H9 (cell line): Measurements from ENCODE around the gene COA5. TPM values are rescaled to one million over a fixed set of nuclear protein-coding genes. Genes with fewer than 3 reads are reported as not detected.

ENCODE experiments used
- DNase-seq: peaks from one replicate; pipeline ENCODE4 v3.0.0-alpha.2; 2017
- H2AFZ ChIP-seq: one replicate; pipeline ENCODE4 v1.6.1; 2013; ENCODE audit warnings: mild to moderate bottlenecking, low read length, control low read depth, moderate library complexity
- H2AK5ac ChIP-seq: 2 replicates; pipeline ENCODE4 v1.6.1; 2013; ENCODE audit warnings: low read length, control low read depth, mixed read lengths; ENCODE audit not compliant: insufficient read length
- H2BK120ac ChIP-seq: one replicate; pipeline ENCODE4 v1.6.1; 2013; ENCODE audit warnings: low read depth, mild to moderate bottlenecking, low read length, control low read depth, inconsistent platforms; ENCODE audit not compliant: poor library complexity, severe bottlenecking
- H2BK12ac ChIP-seq: 2 replicates; pipeline ENCODE4 v1.6.1; 2013; ENCODE audit warnings: low read length, control low read depth, mixed read lengths, low read depth; ENCODE audit not compliant: insufficient read length
- H2BK15ac ChIP-seq: 2 replicates; pipeline ENCODE4 v1.6.1; 2013; ENCODE audit warnings: low read depth, low read length, control low read depth
- H2BK20ac ChIP-seq: one replicate; pipeline ENCODE4 v1.6.1; 2013; ENCODE audit warnings: low read depth, mild to moderate bottlenecking, low read length, control low read depth, inconsistent platforms; ENCODE audit not compliant: poor library complexity, severe bottlenecking
- H2BK5ac ChIP-seq: 2 replicates; pipeline ENCODE4 v1.6.1; 2013; ENCODE audit warnings: low read length, control low read depth, mixed read lengths; ENCODE audit not compliant: insufficient read length
- H3K14ac ChIP-seq: 2 replicates; pipeline ENCODE4 v1.6.1; 2013; ENCODE audit warnings: low read length, control low read depth; ENCODE audit not compliant: insufficient read depth
- H3K18ac ChIP-seq: 2 replicates; pipeline ENCODE4 v1.6.1; 2013; ENCODE audit warnings: low read depth, mild to moderate bottlenecking, mixed read lengths, low read length, control low read depth; ENCODE audit not compliant: insufficient read length
- H3K23ac ChIP-seq: 2 replicates; pipeline ENCODE4 v1.6.1; 2013; ENCODE audit warnings: low read length, control low read depth, mixed read lengths, low read depth; ENCODE audit not compliant: insufficient read length
- H3K23me2 ChIP-seq: 2 replicates; pipeline ENCODE4 v1.6.1; 2013; ENCODE audit warnings: low read depth, mild to moderate bottlenecking, mixed read lengths, low read length, control low read depth; ENCODE audit not compliant: insufficient read length, poor library complexity, severe bottlenecking
- H3K27ac ChIP-seq: 2 replicates; pipeline ENCODE4 v1.5.1; 2013; ENCODE audit warnings: low read length, control low read depth, mixed read lengths, low read depth; ENCODE audit not compliant: insufficient read length
- H3K27me3 ChIP-seq: 2 replicates; pipeline ENCODE4 v1.6.1; 2013; ENCODE audit warnings: low read length, control low read depth, inconsistent platforms; ENCODE audit not compliant: insufficient read depth
- H3K4ac ChIP-seq: 2 replicates; pipeline ENCODE4 v1.6.1; 2013; ENCODE audit warnings: low read depth, mild to moderate bottlenecking, control low read depth, inconsistent platforms, low read length, moderate library complexity
- H3K4me1 ChIP-seq: 2 replicates; pipeline ENCODE4 v1.6.1; 2013; ENCODE audit warnings: low read length, control low read depth, inconsistent platforms; ENCODE audit not compliant: insufficient read depth
- H3K4me2 ChIP-seq: 2 replicates; pipeline ENCODE4 v1.6.1; 2013; ENCODE audit warnings: low read length, control low read depth, mixed read lengths; ENCODE audit not compliant: insufficient read length, insufficient read depth
- H3K56ac ChIP-seq: 2 replicates; pipeline ENCODE4 v1.6.1; 2013; ENCODE audit warnings: low read depth, mild to moderate bottlenecking, mixed read lengths, low read length, control low read depth; ENCODE audit not compliant: insufficient read length
- H3K79me1 ChIP-seq: 2 replicates; pipeline ENCODE4 v1.6.1; 2013; ENCODE audit warnings: low read depth, mild to moderate bottlenecking, moderate library complexity, low read length, control low read depth, inconsistent platforms; ENCODE audit not compliant: insufficient read depth, poor library complexity, severe bottlenecking
- H3K79me2 ChIP-seq: 2 replicates; pipeline ENCODE4 v1.6.1; 2013; ENCODE audit warnings: low read length, control low read depth, inconsistent platforms; ENCODE audit not compliant: insufficient read depth
- H3K9ac ChIP-seq: 2 replicates; pipeline ENCODE4 v1.6.1; 2013; ENCODE audit warnings: low read length, control low read depth, mixed read lengths; ENCODE audit not compliant: insufficient read length; ENCODE audit errors: extremely low read depth
- H3K9me3 ChIP-seq: one replicate; pipeline ENCODE4 v1.6.1; 2013; ENCODE audit warnings: low read depth, low read length, inconsistent platforms; ENCODE audit not compliant: control insufficient read depth
- H3T11ph ChIP-seq: one replicate; pipeline ENCODE4 v1.6.1; 2013; ENCODE audit warnings: mild to moderate bottlenecking, low read length, control low read depth, inconsistent platforms
- H4K20me1 ChIP-seq: one replicate; pipeline ENCODE4 v1.6.1; 2013; ENCODE audit not compliant: control insufficient read depth, insufficient read length, insufficient read depth
- H4K5ac ChIP-seq: 2 replicates; pipeline ENCODE4 v1.6.1; 2013; ENCODE audit warnings: low read depth, mild to moderate bottlenecking, mixed read lengths, low read length, control low read depth; ENCODE audit not compliant: insufficient read length
- H4K8ac ChIP-seq: replicated peaks from 2 replicates; pipeline ENCODE4 v1.6.1; 2013; ENCODE audit warnings: low read length, control low read depth, mixed read lengths, low read depth; ENCODE audit not compliant: insufficient read length
- H4K91ac ChIP-seq: 2 replicates; pipeline ENCODE4 v1.6.1; 2013; ENCODE audit warnings: low read depth, mild to moderate bottlenecking, moderate library complexity, mixed read lengths, low read length, control low read depth; ENCODE audit not compliant: insufficient read length
- H3K27ac Mint-ChIP-seq, 3 experiments: 2 replicates in 2 of 3; 3 replicates in 1 of 3; pipeline ENCODE4 v1.8.0; 2020 to 2021; ENCODE audit warnings: mixed read lengths in 3 of 3, mild to moderate bottlenecking in 1 of 3, moderate library complexity in 1 of 3
- H3K27me3 Mint-ChIP-seq: 2 replicates; pipeline ENCODE4 v1.8.0; 2021; ENCODE audit warnings: low read depth, mild to moderate bottlenecking, moderate library complexity, mixed read lengths
- H3K36me3 Mint-ChIP-seq, 3 experiments: 2 replicates in 2 of 3; 3 replicates in 1 of 3; pipeline ENCODE4 v1.8.0; 2020 to 2021; ENCODE audit warnings: low read depth in 3 of 3, mixed read lengths in 3 of 3; ENCODE audit not compliant: insufficient read depth in 1 of 3
- H3K4me1 Mint-ChIP-seq, 2 experiments: 2 replicates each; pipeline ENCODE4 v1.8.0; 2020; ENCODE audit warnings: mixed read lengths in 2 of 2
- H3K4me3 Mint-ChIP-seq, 2 experiments: 2 replicates in 1 of 2; 3 replicates in 1 of 2; pipeline ENCODE4 v1.8.0; 2020 to 2021; ENCODE audit warnings: mild to moderate bottlenecking in 2 of 2, mixed read lengths in 2 of 2, moderate library complexity in 1 of 2
- H3K9me3 Mint-ChIP-seq, 2 experiments: 2 replicates in 1 of 2; 3 replicates in 1 of 2; pipeline ENCODE4 v1.8.0; 2020; ENCODE audit warnings: mild to moderate bottlenecking in 2 of 2, mixed read lengths in 2 of 2, moderate library complexity in 1 of 2
- WGBS: extraction: QIAGEN DNeasy Blood & Tissue Kit; methylation state at CpG from one replicate; pipeline ENCODE4 v1.1.7; 2013; ENCODE audit warnings: missing lambda C conversion rate, low lambda C conversion rate, mixed read lengths; ENCODE audit not compliant: insufficient read length; ENCODE audit errors: extremely low coverage; 5-methylcytosine and 5-hydroxymethylcytosine counted together
- total RNA-seq: library from RNA; stranded (reverse); gene quantifications from 2 replicates; pipeline ENCODE4 v1.2.1, GENCODE V29; 2021
- TF ChIP-seq, protein P1 (sequence below): fragments of 200-600 bp; sonication (generic); conservative IDR thresholded peaks from 3 replicates; pipeline ENCODE4 v1.8.0; 2021; ENCODE audit warnings: antibody characterized with exemption, mild to moderate bottlenecking

COA5 gene
- total RNA-seq, 1 experiment from 2014 or later = 23.6 TPM

DNA sequence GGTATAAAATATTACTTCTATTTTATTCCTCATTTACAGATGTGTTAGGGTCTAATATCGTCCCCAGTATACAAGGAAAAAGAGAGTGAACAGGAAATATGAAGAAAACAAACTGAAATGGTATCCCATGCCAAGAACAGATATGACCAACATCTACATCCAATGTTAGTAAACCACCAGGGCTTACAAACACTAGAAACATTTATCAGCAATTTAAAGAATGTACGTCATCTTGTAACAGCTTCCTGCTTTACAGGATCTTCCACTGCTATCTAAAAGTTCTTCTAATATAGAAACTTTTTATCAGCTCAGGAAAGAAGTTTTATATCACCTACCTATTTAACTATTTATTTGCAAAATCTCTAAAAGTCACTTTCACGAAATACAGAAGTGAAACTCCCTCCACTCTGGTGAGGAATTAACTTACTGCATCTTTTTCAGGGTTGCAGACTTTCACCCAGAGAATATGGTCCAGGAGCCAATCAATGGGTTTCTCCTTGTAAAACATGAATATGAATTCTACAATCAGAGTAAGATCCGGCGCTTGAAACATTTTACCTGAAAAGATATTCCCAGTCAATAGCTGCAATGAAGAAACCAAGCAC is 35.3 kb upstream of the COA5 start:
- Histone ChIP-seq H4K20me1 (no peaks in the 10 kb centered on the region), H3K79me1 (no peaks in the 10 kb centered on the region), H3K9ac (no peak overlapping the region), H3K23me2 (no peaks in the 10 kb centered on the region), H3K4ac (no peak overlapping the region), H2BK15ac (no peak overlapping the region), H3K4me2 (no peak overlapping the region), H2AK5ac (no peak overlapping the region), H2BK120ac (no peak overlapping the region), H3K56ac (no peak overlapping the region), H4K8ac (no peak overlapping the region), H3K9me3 (no peaks in the 10 kb centered on the region), H2BK12ac (no peak overlapping the region), H3K14ac (no peak overlapping the region), H3K27me3 (no peaks in the 10 kb centered on the region), H3K18ac (no peak overlapping the region), H2BK5ac (no peak overlapping the region), H3T11ph (no peak overlapping the region), H4K5ac (no peak overlapping the region), H2BK20ac (no peak overlapping the region), H3K4me1 (no peaks in the 10 kb centered on the region), H3K23ac (no peak overlapping the region), H4K91ac (no peak overlapping the region), H2AFZ (no peak overlapping the region), H3K27ac (no peak overlapping the region), H3K79me2 (no peaks in the 10 kb centered on the region)
- Mint-ChIP-seq H3K4me3 (no peak overlapping the region), H3K9me3 (no peaks in the 10 kb centered on the region), H3K27ac (no peak overlapping the region), H3K27me3 (no peaks in the 10 kb centered on the region), H3K36me3 (no peaks in the 10 kb centered on the region), H3K4me1 (peaks cover 14 to 16% of the 10 kb centered on the region in 2 experiments)
- TF ChIP-seq, protein P1, sequence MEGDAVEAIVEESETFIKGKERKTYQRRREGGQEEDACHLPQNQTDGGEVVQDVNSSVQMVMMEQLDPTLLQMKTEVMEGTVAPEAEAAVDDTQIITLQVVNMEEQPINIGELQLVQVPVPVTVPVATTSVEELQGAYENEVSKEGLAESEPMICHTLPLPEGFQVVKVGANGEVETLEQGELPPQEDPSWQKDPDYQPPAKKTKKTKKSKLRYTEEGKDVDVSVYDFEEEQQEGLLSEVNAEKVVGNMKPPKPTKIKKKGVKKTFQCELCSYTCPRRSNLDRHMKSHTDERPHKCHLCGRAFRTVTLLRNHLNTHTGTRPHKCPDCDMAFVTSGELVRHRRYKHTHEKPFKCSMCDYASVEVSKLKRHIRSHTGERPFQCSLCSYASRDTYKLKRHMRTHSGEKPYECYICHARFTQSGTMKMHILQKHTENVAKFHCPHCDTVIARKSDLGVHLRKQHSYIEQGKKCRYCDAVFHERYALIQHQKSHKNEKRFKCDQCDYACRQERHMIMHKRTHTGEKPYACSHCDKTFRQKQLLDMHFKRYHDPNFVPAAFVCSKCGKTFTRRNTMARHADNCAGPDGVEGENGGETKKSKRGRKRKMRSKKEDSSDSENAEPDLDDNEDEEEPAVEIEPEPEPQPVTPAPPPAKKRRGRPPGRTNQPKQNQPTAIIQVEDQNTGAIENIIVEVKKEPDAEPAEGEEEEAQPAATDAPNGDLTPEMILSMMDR = no peak
- WGBS = no CpG with 5 or more reads among the region's 5 CpGs
- no peak for DNase-seq
